WTC11 (cell line): Measurements from ENCODE around the gene NR3C1. TPM values are rescaled to one million over a fixed set of nuclear protein-coding genes. Genes with fewer than 3 reads are reported as not detected.

Source experiments
- ATAC-seq: fragments of 200-7000 bp; cut with Tn5 transposase; 2 replicates; pipeline ENCODE4 v1.10.0; 2021; ENCODE audit warnings: mild to moderate bottlenecking, moderate library complexity
- CTCF ChIA-PET: fragments of 300-600 bp; sonication (Branson Sonifier 250); formaldehyde crosslinking; loops from one replicate; lab custom pipeline; 2021; ENCODE audit warnings: antibody characterized with exemption; lab: Charles Lee
- POLR2A ChIA-PET: fragments of 350-600 bp; sonication (Branson Sonifier 250); formaldehyde crosslinking; loops from one replicate; lab custom pipeline; 2021; ENCODE audit warnings: antibody characterized with exemption; lab: Charles Lee
- DNase-seq: peaks from one replicate; pipeline ENCODE4 v3.0.0; 2021; ENCODE audit warnings: low spot score
- H3K27ac Mint-ChIP-seq: 2 replicates; pipeline ENCODE4 v1.8.0; 2021; ENCODE audit warnings: mixed read lengths
- H3K27me3 Mint-ChIP-seq: 2 replicates; pipeline ENCODE4 v1.8.0; 2021; ENCODE audit warnings: low read depth, mild to moderate bottlenecking, moderate library complexity, mixed read lengths
- H3K36me3 Mint-ChIP-seq: 2 replicates; pipeline ENCODE4 v1.8.0; 2021; ENCODE audit warnings: mixed read lengths
- H3K4me1 Mint-ChIP-seq: 2 replicates; pipeline ENCODE4 v1.8.0; 2022; ENCODE audit warnings: mixed read lengths
- H3K4me3 Mint-ChIP-seq: 2 replicates; pipeline ENCODE4 v1.8.0; 2021; ENCODE audit warnings: mild to moderate bottlenecking, moderate library complexity, mixed read lengths
- H3K9me3 Mint-ChIP-seq: 2 replicates; pipeline ENCODE4 v1.8.0; 2021; ENCODE audit warnings: mixed read lengths
- ATF1 ChIP-seq: sonication (generic); formaldehyde crosslinking; IDR thresholded peaks from 2 replicates; pipeline ENCODE4 v1.8.1; 2023; ENCODE audit warnings: mild to moderate bottlenecking, moderate library complexity, missing genetic modification reagents
- CREB1 ChIP-seq: sonication (generic); formaldehyde crosslinking; IDR thresholded peaks from 2 replicates; pipeline ENCODE4 v1.8.0; 2023; ENCODE audit warnings: mild to moderate bottlenecking, missing genetic modification reagents
- FOXJ3 ChIP-seq: sonication (generic); formaldehyde crosslinking; IDR thresholded peaks from 2 replicates; pipeline ENCODE4 v1.9.0; 2021; ENCODE audit warnings: missing genetic modification reagents, mild to moderate bottlenecking, borderline replicate concordance
- GTF2I ChIP-seq: fragments of 250-450 bp; sonication (Bioruptor Pico); conservative IDR thresholded peaks from 2 replicates; pipeline ENCODE4 v1.4.0; 2021; ENCODE audit warnings: mild to moderate bottlenecking
- HMGA2 ChIP-seq: fragments of 250-450 bp; sonication (Bioruptor Pico); IDR thresholded peaks from 2 replicates; pipeline ENCODE4 v1.4.0; 2021; ENCODE audit warnings: mild to moderate bottlenecking, moderate library complexity
- SP1 ChIP-seq: sonication (generic); formaldehyde crosslinking; conservative IDR thresholded peaks from 2 replicates; pipeline ENCODE4 v1.8.1; 2022; ENCODE audit warnings: missing genetic modification reagents
- TCF7 ChIP-seq: sonication (generic); formaldehyde crosslinking; IDR thresholded peaks from 2 replicates; pipeline ENCODE4 v1.8.0; 2022; ENCODE audit warnings: mild to moderate bottlenecking, low read depth, missing genetic modification reagents, moderate library complexity
- ZNF232 ChIP-seq: sonication (generic); formaldehyde crosslinking; IDR thresholded peaks from 2 replicates; pipeline ENCODE4 v1.8.0; 2022; ENCODE audit warnings: mild to moderate bottlenecking, missing genetic modification reagents
- ZNF263 ChIP-seq: sonication (generic); formaldehyde crosslinking; IDR thresholded peaks from 2 replicates; pipeline ENCODE4 v1.8.1; 2022; ENCODE audit warnings: low read depth, mild to moderate bottlenecking, moderate library complexity, missing genetic modification reagents
- total RNA-seq: library from RNA; stranded (reverse); gene quantifications from 3 replicates; pipeline ENCODE4 v1.2.3, GENCODE V29; 2021
- TF ChIP-seq, protein P1 (sequence below): sonication (generic); formaldehyde crosslinking; IDR thresholded peaks from 2 replicates; pipeline ENCODE4 v1.8.1; 2023; ENCODE audit warnings: mild to moderate bottlenecking, moderate library complexity, missing genetic modification reagents
- TF ChIP-seq, protein P2 (sequence below): sonication (generic); formaldehyde crosslinking; IDR thresholded peaks from 2 replicates; pipeline ENCODE4 v1.8.1; 2022; ENCODE audit warnings: missing genetic modification reagents, borderline replicate concordance
- TF ChIP-seq, protein P3 (sequence below): sonication (generic); formaldehyde crosslinking; IDR thresholded peaks from 2 replicates; pipeline ENCODE4 v1.8.0; 2022; ENCODE audit warnings: mild to moderate bottlenecking, missing genetic modification reagents
- TF ChIP-seq, protein P4 (sequence below): sonication (generic); formaldehyde crosslinking; IDR thresholded peaks from 2 replicates; pipeline ENCODE4 v1.8.0; 2023; ENCODE audit warnings: missing genetic modification reagents
- TF ChIP-seq, protein P5 (sequence below): sonication (generic); formaldehyde crosslinking; IDR thresholded peaks from 2 replicates; pipeline ENCODE4 v1.8.1; 2023; ENCODE audit warnings: mild to moderate bottlenecking, missing genetic modification reagents, borderline replicate concordance
- TF ChIP-seq, protein P6 (sequence below): fragments of 200-600 bp; IDR thresholded peaks from 2 replicates; pipeline ENCODE4 v1.8.0; 2022; ENCODE audit warnings: antibody characterized with exemption

Gene NR3C1
- total RNA-seq, 1 experiment from 2014 or later: 15.0 TPM

DNA sequence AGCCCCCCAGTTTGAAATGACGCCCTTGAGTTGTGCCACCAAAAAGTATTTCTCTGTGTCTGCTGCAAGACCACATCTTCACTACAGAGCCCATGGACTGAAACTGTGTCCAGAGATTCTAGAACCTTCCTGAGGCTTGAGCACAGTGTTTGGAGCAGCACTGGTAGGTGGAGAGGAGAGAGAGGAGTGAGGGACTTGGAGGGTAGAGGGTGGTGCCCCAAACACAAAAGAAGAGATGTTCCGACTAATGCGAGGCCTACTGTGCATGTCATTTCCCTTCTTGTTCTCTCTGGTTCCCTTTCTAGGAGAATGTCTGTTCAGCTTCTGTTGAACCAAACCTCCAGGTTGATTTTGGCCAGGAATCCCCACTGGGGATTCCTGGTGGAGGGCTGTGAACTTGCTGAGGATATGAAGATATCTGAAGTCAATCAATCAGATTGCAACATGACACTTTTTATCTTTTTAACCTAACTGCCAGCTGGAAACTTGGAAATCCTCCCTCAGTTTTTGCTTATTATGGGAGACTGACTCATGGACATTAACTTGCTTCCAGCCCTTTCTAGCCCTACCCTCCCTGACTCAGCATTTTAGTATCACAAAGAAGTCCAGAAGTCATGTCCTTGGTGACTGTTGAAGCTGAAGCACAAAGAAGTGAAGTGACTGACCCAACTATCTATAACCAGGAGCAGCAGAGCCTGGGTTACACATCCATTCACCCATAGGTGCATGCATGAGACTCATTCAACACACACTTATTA, 154.5 kb downstream of the NR3C1 start:
- ATAC-seq: no peak
- TF ChIP-seq, protein P1, sequence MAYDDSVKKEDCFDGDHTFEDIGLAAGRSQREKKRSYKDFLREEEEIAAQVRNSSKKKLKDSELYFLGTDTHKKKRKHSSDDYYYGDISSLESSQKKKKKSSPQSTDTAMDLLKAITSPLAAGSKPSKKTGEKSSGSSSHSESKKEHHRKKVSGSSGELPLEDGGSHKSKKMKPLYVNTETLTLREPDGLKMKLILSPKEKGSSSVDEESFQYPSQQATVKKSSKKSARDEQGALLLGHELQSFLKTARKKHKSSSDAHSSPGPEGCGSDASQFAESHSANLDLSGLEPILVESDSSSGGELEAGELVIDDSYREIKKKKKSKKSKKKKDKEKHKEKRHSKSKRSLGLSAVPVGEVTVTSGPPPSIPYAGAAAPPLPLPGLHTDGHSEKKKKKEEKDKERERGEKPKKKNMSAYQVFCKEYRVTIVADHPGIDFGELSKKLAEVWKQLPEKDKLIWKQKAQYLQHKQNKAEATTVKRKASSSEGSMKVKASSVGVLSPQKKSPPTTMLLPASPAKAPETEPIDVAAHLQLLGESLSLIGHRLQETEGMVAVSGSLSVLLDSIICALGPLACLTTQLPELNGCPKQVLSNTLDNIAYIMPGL (CRISPR knock-in tag): no peak
- TF ChIP-seq, protein P2, sequence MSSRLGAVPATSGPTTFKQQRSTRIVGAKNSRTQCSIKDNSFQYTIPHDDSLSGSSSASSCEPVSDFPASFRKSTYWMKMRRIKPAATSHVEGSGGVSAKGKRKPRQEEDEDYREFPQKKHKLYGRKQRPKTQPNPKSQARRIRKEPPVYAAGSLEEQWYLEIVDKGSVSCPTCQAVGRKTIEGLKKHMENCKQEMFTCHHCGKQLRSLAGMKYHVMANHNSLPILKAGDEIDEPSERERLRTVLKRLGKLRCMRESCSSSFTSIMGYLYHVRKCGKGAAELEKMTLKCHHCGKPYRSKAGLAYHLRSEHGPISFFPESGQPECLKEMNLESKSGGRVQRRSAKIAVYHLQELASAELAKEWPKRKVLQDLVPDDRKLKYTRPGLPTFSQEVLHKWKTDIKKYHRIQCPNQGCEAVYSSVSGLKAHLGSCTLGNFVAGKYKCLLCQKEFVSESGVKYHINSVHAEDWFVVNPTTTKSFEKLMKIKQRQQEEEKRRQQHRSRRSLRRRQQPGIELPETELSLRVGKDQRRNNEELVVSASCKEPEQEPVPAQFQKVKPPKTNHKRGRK (CRISPR knock-in tag): no peak
- TF ChIP-seq GTF2I (CRISPR knock-in tag): no peak
- no peak for TF ChIP-seq FOXJ3 (CRISPR knock-in tag)
- TF ChIP-seq HMGA2 (CRISPR knock-in tag): no peak
- TF ChIP-seq TCF7 (CRISPR knock-in tag): no peak
- TF ChIP-seq ZNF263: no peak
- TF ChIP-seq ZNF232: no peak
- no peak for TF ChIP-seq SP1 (CRISPR knock-in tag)
- TF ChIP-seq, protein P3, sequence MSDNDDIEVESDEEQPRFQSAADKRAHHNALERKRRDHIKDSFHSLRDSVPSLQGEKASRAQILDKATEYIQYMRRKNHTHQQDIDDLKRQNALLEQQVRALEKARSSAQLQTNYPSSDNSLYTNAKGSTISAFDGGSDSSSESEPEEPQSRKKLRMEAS (CRISPR knock-in tag): no peak
- TF ChIP-seq, protein P4, sequence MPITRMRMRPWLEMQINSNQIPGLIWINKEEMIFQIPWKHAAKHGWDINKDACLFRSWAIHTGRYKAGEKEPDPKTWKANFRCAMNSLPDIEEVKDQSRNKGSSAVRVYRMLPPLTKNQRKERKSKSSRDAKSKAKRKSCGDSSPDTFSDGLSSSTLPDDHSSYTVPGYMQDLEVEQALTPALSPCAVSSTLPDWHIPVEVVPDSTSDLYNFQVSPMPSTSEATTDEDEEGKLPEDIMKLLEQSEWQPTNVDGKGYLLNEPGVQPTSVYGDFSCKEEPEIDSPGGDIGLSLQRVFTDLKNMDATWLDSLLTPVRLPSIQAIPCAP (CRISPR knock-in tag): no peak
- TF ChIP-seq, protein P5, sequence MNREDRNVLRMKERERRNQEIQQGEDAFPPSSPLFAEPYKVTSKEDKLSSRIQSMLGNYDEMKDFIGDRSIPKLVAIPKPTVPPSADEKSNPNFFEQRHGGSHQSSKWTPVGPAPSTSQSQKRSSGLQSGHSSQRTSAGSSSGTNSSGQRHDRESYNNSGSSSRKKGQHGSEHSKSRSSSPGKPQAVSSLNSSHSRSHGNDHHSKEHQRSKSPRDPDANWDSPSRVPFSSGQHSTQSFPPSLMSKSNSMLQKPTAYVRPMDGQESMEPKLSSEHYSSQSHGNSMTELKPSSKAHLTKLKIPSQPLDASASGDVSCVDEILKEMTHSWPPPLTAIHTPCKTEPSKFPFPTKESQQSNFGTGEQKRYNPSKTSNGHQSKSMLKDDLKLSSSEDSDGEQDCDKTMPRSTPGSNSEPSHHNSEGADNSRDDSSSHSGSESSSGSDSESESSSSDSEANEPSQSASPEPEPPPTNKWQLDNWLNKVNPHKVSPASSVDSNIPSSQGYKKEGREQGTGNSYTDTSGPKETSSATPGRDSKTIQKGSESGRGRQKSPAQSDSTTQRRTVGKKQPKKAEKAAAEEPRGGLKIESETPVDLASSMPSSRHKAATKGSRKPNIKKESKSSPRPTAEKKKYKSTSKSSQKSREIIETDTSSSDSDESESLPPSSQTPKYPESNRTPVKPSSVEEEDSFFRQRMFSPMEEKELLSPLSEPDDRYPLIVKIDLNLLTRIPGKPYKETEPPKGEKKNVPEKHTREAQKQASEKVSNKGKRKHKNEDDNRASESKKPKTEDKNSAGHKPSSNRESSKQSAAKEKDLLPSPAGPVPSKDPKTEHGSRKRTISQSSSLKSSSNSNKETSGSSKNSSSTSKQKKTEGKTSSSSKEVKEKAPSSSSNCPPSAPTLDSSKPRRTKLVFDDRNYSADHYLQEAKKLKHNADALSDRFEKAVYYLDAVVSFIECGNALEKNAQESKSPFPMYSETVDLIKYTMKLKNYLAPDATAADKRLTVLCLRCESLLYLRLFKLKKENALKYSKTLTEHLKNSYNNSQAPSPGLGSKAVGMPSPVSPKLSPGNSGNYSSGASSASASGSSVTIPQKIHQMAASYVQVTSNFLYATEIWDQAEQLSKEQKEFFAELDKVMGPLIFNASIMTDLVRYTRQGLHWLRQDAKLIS (CRISPR knock-in tag): no peak
- TF ChIP-seq ATF1 (CRISPR knock-in tag): no peak
- TF ChIP-seq, protein P6, sequence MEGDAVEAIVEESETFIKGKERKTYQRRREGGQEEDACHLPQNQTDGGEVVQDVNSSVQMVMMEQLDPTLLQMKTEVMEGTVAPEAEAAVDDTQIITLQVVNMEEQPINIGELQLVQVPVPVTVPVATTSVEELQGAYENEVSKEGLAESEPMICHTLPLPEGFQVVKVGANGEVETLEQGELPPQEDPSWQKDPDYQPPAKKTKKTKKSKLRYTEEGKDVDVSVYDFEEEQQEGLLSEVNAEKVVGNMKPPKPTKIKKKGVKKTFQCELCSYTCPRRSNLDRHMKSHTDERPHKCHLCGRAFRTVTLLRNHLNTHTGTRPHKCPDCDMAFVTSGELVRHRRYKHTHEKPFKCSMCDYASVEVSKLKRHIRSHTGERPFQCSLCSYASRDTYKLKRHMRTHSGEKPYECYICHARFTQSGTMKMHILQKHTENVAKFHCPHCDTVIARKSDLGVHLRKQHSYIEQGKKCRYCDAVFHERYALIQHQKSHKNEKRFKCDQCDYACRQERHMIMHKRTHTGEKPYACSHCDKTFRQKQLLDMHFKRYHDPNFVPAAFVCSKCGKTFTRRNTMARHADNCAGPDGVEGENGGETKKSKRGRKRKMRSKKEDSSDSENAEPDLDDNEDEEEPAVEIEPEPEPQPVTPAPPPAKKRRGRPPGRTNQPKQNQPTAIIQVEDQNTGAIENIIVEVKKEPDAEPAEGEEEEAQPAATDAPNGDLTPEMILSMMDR: no peak
- TF ChIP-seq CREB1 (CRISPR knock-in tag): no peak
- POLR2A ChIA-PET: no interaction called here

More for the DNA sequence above, 154.5 kb downstream of the NR3C1 start:
- no peaks in the 10 kb centered on the region; the same call in 1 of the 2 replicates for H3K27me3 Mint-ChIP-seq
- H3K4me1 Mint-ChIP-seq: peaks cover 7% of the 10 kb centered on the region
- no peak overlapping the region for H3K4me3 Mint-ChIP-seq
- DNase-seq: no peak
- peaks cover 23% of the 10 kb centered on the region for H3K9me3 Mint-ChIP-seq
- no peaks in the 10 kb centered on the region for H3K36me3 Mint-ChIP-seq
- CTCF ChIA-PET: no interaction called here
- no peak overlapping the region for H3K27ac Mint-ChIP-seq
